ENCODE results near the gene ARHGAP35. TPM values are rescaled to one million over a fixed set of nuclear protein-coding genes. Genes with fewer than 3 reads are reported as not detected.
A peak's percentile ranks its signal among the peaks of the same experiment; 100 is the strongest.

The ARHGAP35 gene
- total and polyA plus RNA-seq, 4 experiments from 2014 or later = 1.1 to 49.0 (median 29.1) TPM

DNA sequence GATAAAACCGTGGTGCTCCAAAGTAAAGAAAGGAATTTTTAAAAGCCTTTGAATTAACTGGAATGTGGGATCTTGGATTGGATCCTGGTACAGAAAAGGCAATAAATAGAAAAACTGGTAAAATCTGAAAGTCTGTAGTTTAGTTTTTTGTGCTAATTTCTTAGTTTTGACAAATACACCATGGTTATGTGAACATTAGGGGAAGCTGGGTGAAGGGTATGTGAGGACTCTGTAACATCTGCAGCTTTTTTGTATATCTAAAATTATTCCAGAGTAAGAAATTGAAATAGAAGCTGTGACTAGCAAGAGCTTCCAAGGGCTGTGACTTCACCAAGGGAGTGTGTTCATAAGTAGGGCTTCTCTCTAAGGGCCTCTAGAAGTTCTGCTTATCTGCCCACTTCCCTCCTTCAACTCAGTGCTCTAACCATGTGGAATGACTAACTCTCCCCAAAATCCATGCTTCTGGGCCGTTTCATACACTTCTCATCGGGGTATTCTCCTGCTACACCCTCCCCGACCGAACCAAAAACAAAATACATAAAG lies 26.5 kb downstream of the ARHGAP35 start:
- DNase-seq = no peak
- Histone ChIP-seq H3K36me3 (ENCODE audit: insufficient read depth, low read length) (no peaks in the 10 kb centered on the region), H3K27me3 (ENCODE audit: insufficient read depth, low read length) (no peaks in the 10 kb centered on the region), H3K4me1 (ENCODE audit: insufficient read depth, low read length) (peaks cover 32% of the 10 kb centered on the region), H3K9me3 (ENCODE audit: control insufficient read depth in 1 of 2, low read length in 2 of 2) (no peaks in the 10 kb centered on the region), H3K27ac (ENCODE audit: low read depth, low read length) (no peak overlapping the region), H3K4me3 (ENCODE audit: low read length in 2 of 2) (no peak overlapping the region)
- Mint-ChIP-seq H3K4me1 (peaks cover 33 to 64% (median 37%) of the 10 kb centered on the region in 4 donors), H3K27ac (peak overlapping the region in 2 of 7 donors; percentile 50 to 58), H3K9me3 (peaks cover 0 to 2% (median 0%) of the 10 kb centered on the region in 8 donors), H3K27me3 (no peaks in the 10 kb centered on the region), H3K4me3 (no peak overlapping the region), H3K36me3 (no peaks in the 10 kb centered on the region)
- ChIA-PET POLR2A (ENCODE audit: partially characterized antibody) (no interaction called here), CTCF (ENCODE audit: partially characterized antibody) (interaction anchor here (0.7 kb wide), 1 partner anchor 323 kb away, joined by 3 read pairs; no protein-coding TSS in a partner anchor)
- intact Hi-C loops (cut with micrococcal nuclease) = no loop called here

DNA sequence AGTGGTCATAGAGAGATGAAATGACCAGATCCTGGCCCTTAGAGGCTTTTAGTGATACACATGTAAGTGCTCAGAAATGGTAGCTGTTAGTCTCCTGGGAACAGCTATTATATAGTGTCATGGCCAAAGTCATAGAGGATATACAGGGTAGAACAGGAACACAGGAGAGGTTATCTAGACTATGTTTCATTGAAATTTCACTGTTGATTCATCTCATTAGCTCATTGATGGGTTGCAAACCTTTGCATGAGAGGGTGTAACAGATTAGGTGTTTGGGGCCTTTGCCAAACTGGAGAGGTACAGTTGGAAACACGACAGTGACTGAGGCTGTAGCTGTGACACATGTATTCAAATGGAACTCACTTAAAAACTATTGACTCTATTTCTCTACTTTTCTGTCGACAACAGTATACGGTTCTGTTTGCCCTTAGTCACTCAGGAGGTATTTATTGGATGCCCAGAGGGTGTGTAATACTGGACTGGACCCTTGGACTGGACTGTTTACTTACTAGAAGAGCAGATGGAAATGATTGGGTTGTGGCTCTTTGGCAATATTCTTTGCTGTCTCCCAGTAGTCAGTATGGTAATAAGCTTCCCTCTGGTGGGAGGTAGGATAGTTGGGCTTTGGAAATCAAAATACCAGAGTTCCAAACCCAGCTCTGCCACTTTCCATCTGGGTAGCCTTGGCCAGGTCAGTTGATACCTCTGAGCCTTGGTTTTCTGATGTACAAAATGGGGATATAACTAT lies 29.8 kb downstream of the ARHGAP35 start:
- Mint-ChIP-seq H3K9me3 (peaks cover 0 to 2% (median 0%) of the 10 kb centered on the region in 8 donors), H3K27me3 (no peaks in the 10 kb centered on the region), H3K4me1 (peaks cover 44 to 73% (median 55%) of the 10 kb centered on the region in 4 donors), H3K4me3 (no peak overlapping the region), H3K36me3 (peaks cover 0 to 6% of the 10 kb centered on the region in 2 donors), H3K27ac (peak overlapping the region in 1 of 7 donors; percentile 1)
- ChIA-PET CTCF (ENCODE audit: partially characterized antibody) (interaction anchor here (0.6 to 1.9 kb wide), 4 partner anchors 11 to 132 kb away, joined by 3 to 8 read pairs (median 3); no protein-coding TSS in a partner anchor), POLR2A (ENCODE audit: partially characterized antibody) (interaction anchor here (0.9 to 1.1 kb wide), 3 partner anchors 10 to 47 kb away, joined by 3 read pairs; no protein-coding TSS in a partner anchor)
- Histone ChIP-seq H3K36me3 (ENCODE audit: insufficient read depth, low read length) (no peaks in the 10 kb centered on the region), H3K4me1 (ENCODE audit: insufficient read depth, low read length) (peaks cover 25% of the 10 kb centered on the region), H3K4me3 (ENCODE audit: low read length in 2 of 2) (no peak overlapping the region), H3K27me3 (ENCODE audit: insufficient read depth, low read length) (no peaks in the 10 kb centered on the region), H3K9me3 (ENCODE audit: control insufficient read depth in 1 of 2, low read length in 2 of 2) (no peaks in the 10 kb centered on the region), H3K27ac (ENCODE audit: low read depth, low read length) (no peak overlapping the region)
- no peak for DNase-seq
- intact Hi-C loops (cut with micrococcal nuclease) = no loop called here

- Histone ChIP-seq H3K27me3 (ENCODE audit: insufficient read depth, low read length) (no peaks in the 10 kb centered on the region), H3K27ac (ENCODE audit: low read depth, low read length) (no peak overlapping the region), H3K4me3 (ENCODE audit: low read length in 2 of 2) (no peak overlapping the region), H3K36me3 (ENCODE audit: insufficient read depth, low read length) (no peaks in the 10 kb centered on the region), H3K4me1 (ENCODE audit: insufficient read depth, low read length) (peaks cover 13% of the 10 kb centered on the region), H3K9me3 (ENCODE audit: control insufficient read depth in 1 of 2, low read length in 2 of 2) (no peaks in the 10 kb centered on the region)
- Mint-ChIP-seq H3K4me1 (peaks cover 36 to 72% (median 52%) of the 10 kb centered on the region in 4 donors), H3K4me3 (no peak overlapping the region), H3K9me3 (no peaks in the 10 kb centered on the region), H3K27me3 (no peaks in the 10 kb centered on the region), H3K36me3 (peaks cover 0 to 6% of the 10 kb centered on the region in 2 donors), H3K27ac (peak overlapping the region in 2 of 7 donors; percentile 15 to 51)
- POLR2A ChIA-PET (ENCODE audit: partially characterized antibody) = no interaction called here
- no peak for DNase-seq
- CTCF ChIA-PET (ENCODE audit: partially characterized antibody) = interaction anchor here (0.6 to 1.2 kb wide), 3 partner anchors 19 to 99 kb away, joined by 3 to 4 read pairs (median 4); no protein-coding TSS in a partner anchor
- intact Hi-C loops (cut with micrococcal nuclease) = no loop called here
Observed at GRCh38 chr19:46892252-46893179, 31.7 kb downstream of the ARHGAP35 start.

GRCh38 chr19:46896076-46896794 lies 35.4 kb downstream of the ARHGAP35 start:
- ChIA-PET POLR2A (ENCODE audit: partially characterized antibody) (interaction anchor here (0.7 to 0.9 kb wide), 2 partner anchors 35 to 117 kb away, joined by 3 to 4 read pairs; no protein-coding TSS in a partner anchor), CTCF (ENCODE audit: partially characterized antibody) (interaction anchor here (0.6 to 1.5 kb wide), 4 partner anchors 12 to 129 kb away, joined by 3 to 4 read pairs (median 3); no protein-coding TSS in a partner anchor)
- no peaks in the 10 kb centered on the region for H3K27me3 Mint-ChIP-seq
- Histone ChIP-seq H3K36me3 (ENCODE audit: insufficient read depth, low read length) (no peaks in the 10 kb centered on the region), H3K27me3 (ENCODE audit: insufficient read depth, low read length) (no peaks in the 10 kb centered on the region), H3K27ac (ENCODE audit: low read depth, low read length) (no peak overlapping the region), H3K9me3 (ENCODE audit: control insufficient read depth in 1 of 2, low read length in 2 of 2) (no peaks in the 10 kb centered on the region), H3K4me3 (ENCODE audit: low read length in 2 of 2) (no peak overlapping the region), H3K4me1 (ENCODE audit: insufficient read depth, low read length) (peaks cover 14% of the 10 kb centered on the region)
- peaks cover 3 to 6% of the 10 kb centered on the region in 2 donors for H3K36me3 Mint-ChIP-seq
- peaks cover 37 to 77% (median 54%) of the 10 kb centered on the region in 4 donors for H3K4me1 Mint-ChIP-seq
- H3K9me3 Mint-ChIP-seq = no peaks in the 10 kb centered on the region
- intact Hi-C loops (cut with micrococcal nuclease) = no loop called here
- DNase-seq = no peak
- H3K27ac Mint-ChIP-seq = peak overlapping the region in 1 of 7 donors; percentile 22
- H3K4me3 Mint-ChIP-seq = no peak overlapping the region

GRCh38 chr19:46898731-46899130 lies 37.9 kb downstream of the ARHGAP35 start:
- Histone ChIP-seq H3K9me3 (ENCODE audit: control insufficient read depth in 1 of 2, low read length in 2 of 2) (no peaks in the 10 kb centered on the region), H3K27me3 (ENCODE audit: insufficient read depth, low read length) (no peaks in the 10 kb centered on the region), H3K27ac (ENCODE audit: low read depth, low read length) (no peak overlapping the region), H3K4me1 (ENCODE audit: insufficient read depth, low read length) (peaks cover 39% of the 10 kb centered on the region), H3K36me3 (ENCODE audit: insufficient read depth, low read length) (no peaks in the 10 kb centered on the region), H3K4me3 (ENCODE audit: low read length in 2 of 2) (no peak overlapping the region)
- CTCF ChIA-PET (ENCODE audit: partially characterized antibody) = no interaction called here
- Mint-ChIP-seq H3K4me1 (peaks cover 45 to 81% (median 63%) of the 10 kb centered on the region in 4 donors), H3K4me3 (no peak overlapping the region), H3K36me3 (peaks cover 3 to 6% of the 10 kb centered on the region in 2 donors), H3K9me3 (no peaks in the 10 kb centered on the region), H3K27ac (peak overlapping the region in 1 of 7 donors; percentile 12), H3K27me3 (no peaks in the 10 kb centered on the region)
- DNase-seq = no peak
- intact Hi-C loops (cut with micrococcal nuclease) = no loop called here
- POLR2A ChIA-PET (ENCODE audit: partially characterized antibody) = interaction anchor here (0.9 kb wide), 1 partner anchor 57 kb away, joined by 4 read pairs; no protein-coding TSS in a partner anchor

DNA sequence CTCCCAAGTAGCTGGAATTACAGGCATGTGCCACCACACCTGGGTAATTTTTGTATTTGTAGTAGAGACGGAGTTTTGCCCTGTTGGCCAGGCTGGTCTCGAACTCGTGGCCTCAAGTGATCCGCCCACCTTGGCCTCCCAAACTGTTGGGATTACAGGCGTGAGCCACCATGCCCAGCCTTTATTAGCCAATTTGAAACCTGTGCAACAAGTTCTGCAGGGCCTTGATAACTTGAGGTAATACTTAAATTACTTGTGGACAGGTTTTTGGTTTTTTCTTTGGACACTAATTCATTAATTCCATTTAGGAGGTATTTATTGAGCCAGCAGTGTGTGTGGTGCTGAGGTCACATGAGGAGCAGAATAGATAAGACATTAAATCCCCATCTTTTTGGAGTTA lies 39.5 kb downstream of the ARHGAP35 start:
- Mint-ChIP-seq H3K27me3 (no peaks in the 10 kb centered on the region), H3K36me3 (peaks cover 0 to 3% of the 10 kb centered on the region in 2 donors), H3K4me1 (peaks cover 50 to 79% (median 64%) of the 10 kb centered on the region in 4 donors), H3K27ac (peak overlapping the region in 2 of 7 donors; percentile 47 to 71), H3K9me3 (no peaks in the 10 kb centered on the region), H3K4me3 (no peak overlapping the region)
- H3K4me1 ChIP-seq (ENCODE audit: insufficient read depth, low read length) = peaks cover 47% of the 10 kb centered on the region
- no peaks in the 10 kb centered on the region for H3K36me3 ChIP-seq (ENCODE audit: insufficient read depth, low read length)
- H3K4me3 ChIP-seq (ENCODE audit: low read length in 2 of 2) = no peak overlapping the region
- no peaks in the 10 kb centered on the region for H3K9me3 ChIP-seq (ENCODE audit: control insufficient read depth in 1 of 2, low read length in 2 of 2)
- ChIA-PET POLR2A (ENCODE audit: partially characterized antibody) (interaction anchor here (1.0 to 1.2 kb wide), 3 partner anchors 8 to 53 kb away, joined by 3 read pairs; no protein-coding TSS in a partner anchor), CTCF (ENCODE audit: partially characterized antibody) (no interaction called here)
- intact Hi-C loops (cut with micrococcal nuclease) = no loop called here
- H3K27ac ChIP-seq (ENCODE audit: low read depth, low read length) = no peak overlapping the region
- DNase-seq = no peak
- no peaks in the 10 kb centered on the region for H3K27me3 ChIP-seq (ENCODE audit: insufficient read depth, low read length)

All from CD4-positive, alpha-beta memory T cell (primary cell).